Keratinocyte (primary cell): Measurements from ENCODE around the gene SLC46A3. TPM values are rescaled to one million over a fixed set of nuclear protein-coding genes. Genes with fewer than 3 reads are reported as not detected.

Source experiments
- DNase-seq: peaks from one replicate; pipeline ENCODE4 v3.0.0-alpha.2; 2011; ENCODE audit warnings: low read depth, missing footprints, low spot score
- FAIRE-seq: peaks from 2 replicates; lab custom pipeline; 2011; peaks lifted over from hg19 to GRCh38; lab: Jason Lieb, UNC
- H2AFZ ChIP-seq: 2 replicates; pipeline ENCODE4 v1.6.0; 2012; ENCODE audit warnings: low read length, control low read depth, inconsistent platforms; ENCODE audit not compliant: control insufficient read depth
- H3K27ac ChIP-seq: 2 replicates; pipeline ENCODE4 v1.5.1; 2011; ENCODE audit warnings: low read length; ENCODE audit not compliant: control insufficient read depth, insufficient read depth
- H3K27me3 ChIP-seq: 3 replicates; pipeline ENCODE4 v1.6.0; 2011; ENCODE audit warnings: low read length; ENCODE audit not compliant: control insufficient read depth, insufficient read depth; ENCODE audit errors: extremely low read depth
- H3K36me3 ChIP-seq, 2 experiments: 2 replicates in 1 of 2; 3 replicates in 1 of 2; pipeline ENCODE4 v1.5.1; 2011; ENCODE audit warnings: low read length in 2 of 2, mild to moderate bottlenecking in 1 of 2; ENCODE audit not compliant: control insufficient read depth in 2 of 2, insufficient read depth in 2 of 2; ENCODE audit errors: extremely low read depth in 1 of 2
- H3K4me1 ChIP-seq: 3 replicates; pipeline ENCODE4 v1.5.1; 2011; ENCODE audit warnings: low read length; ENCODE audit not compliant: control insufficient read depth, insufficient read depth; ENCODE audit errors: extremely low read depth
- H3K4me2 ChIP-seq: 3 replicates; pipeline ENCODE4 v1.6.0; 2011; ENCODE audit warnings: low read depth, low read length; ENCODE audit not compliant: control insufficient read depth, insufficient read depth; ENCODE audit errors: extremely low read depth
- H3K4me3 ChIP-seq, 3 experiments: fragments of 200-600 bp in 1 of 3; sonication (generic) in 1 of 3; 2 replicates in 2 of 3; 3 replicates in 1 of 3; pipeline ENCODE4 v1.5.1; 2011 to 2016; ENCODE audit warnings: low read length in 3 of 3, mild to moderate bottlenecking in 3 of 3, control low read depth in 2 of 3, inconsistent platforms in 1 of 3, low read depth in 1 of 3, mixed read lengths in 1 of 3, mixed run types in 1 of 3, moderate library complexity in 1 of 3; ENCODE audit not compliant: control insufficient read depth in 2 of 3, insufficient read depth in 2 of 3; ENCODE audit errors: extremely low read depth in 1 of 3
- H3K79me2 ChIP-seq: 2 replicates; pipeline ENCODE4 v1.6.0; 2012; ENCODE audit warnings: low read length; ENCODE audit not compliant: control insufficient read depth, insufficient read depth
- H3K9ac ChIP-seq: 3 replicates; pipeline ENCODE4 v1.6.0; 2011; ENCODE audit warnings: low read length; ENCODE audit not compliant: control insufficient read depth, insufficient read depth; ENCODE audit errors: extremely low read depth
- H3K9me1 ChIP-seq: 3 replicates; pipeline ENCODE4 v1.6.0; 2011; ENCODE audit warnings: low read length; ENCODE audit not compliant: control insufficient read depth, insufficient read depth; ENCODE audit errors: extremely low read depth
- H3K9me3 ChIP-seq: 2 replicates; pipeline ENCODE4 v1.5.1; 2012; ENCODE audit warnings: low read depth, low read length; ENCODE audit not compliant: control insufficient read depth
- H4K20me1 ChIP-seq: 3 replicates; pipeline ENCODE4 v1.6.0; 2011; ENCODE audit warnings: low read length; ENCODE audit not compliant: control insufficient read depth, insufficient read depth; ENCODE audit errors: extremely low read depth
- CTCF ChIP-seq, 3 experiments: IDR thresholded peaks in 1 of 3; conservative IDR thresholded peaks in 1 of 3; optimal IDR thresholded peaks in 1 of 3; 2 replicates in 2 of 3; 3 replicates in 1 of 3; pipeline versions ENCODE3 to v1.5.1; 2011; ENCODE audit warnings: low read length in 3 of 3, mild to moderate bottlenecking in 3 of 3, moderate library complexity in 2 of 3, control low read depth in 1 of 3, inconsistent platforms in 1 of 3; ENCODE audit not compliant: insufficient read depth in 2 of 3; ENCODE audit errors: extremely low read depth in 1 of 3
- EZH2 ChIP-seq: IDR thresholded peaks from one replicate; pipeline ENCODE4 v1.6.1; 2012; ENCODE audit warnings: inconsistent platforms, mild to moderate bottlenecking, low read length, moderate library complexity
- dilution Hi-C: fragments of 300-500 bp; cut with MboI; formaldehyde crosslinking; loops from one replicate; pipeline ENCODE4 v1.7.0; 2020; ENCODE audit warnings: low sequenced_read_pairs; ENCODE audit not compliant: extremely low pct_ligation_motif_present
- polyA plus RNA-seq, 5 experiments: library from polyadenylated mRNA; depleted of rRNA in 3 of 5; stranded (reverse) in 3 of 5; stranded (forward) in 1 of 5; unstranded in 1 of 5; fragments of >200 nt; gene quantifications; 1 replicate in 1 of 5; 2 replicates in 3 of 5; 3 replicates in 1 of 5; pipeline versions ENCODE4 v1.2.1 to v1.2.3, GENCODE V29; 2011 to 2012; ENCODE audit warnings: missing spikeins in 2 of 5, low read depth in 1 of 5, low replicate concordance in 1 of 5

Gene SLC46A3
- polyA plus RNA-seq, 1 donor (not counting 4 experiments of a cell fraction or from before 2014, with no cell fraction given) = 14.1 TPM

GRCh38 chr13:28714651-28715050 lies 4.1 kb downstream of the SLC46A3 start:
- Histone ChIP-seq H4K20me1 (no peaks in the 10 kb centered on the region), H3K79me2 (no peaks in the 10 kb centered on the region), H3K36me3 (peaks cover 4 to 10% of the 10 kb centered on the region in 2 experiments), H3K27ac (no peak overlapping the region), H2AFZ (no peak overlapping the region), H3K4me1 (peaks cover 30% of the 10 kb centered on the region), H3K4me2 (no peak overlapping the region), H3K27me3 (no peaks in the 10 kb centered on the region), H3K4me3 (no peak overlapping the region), H3K9me1 (no peaks in the 10 kb centered on the region), H3K9me3 (no peaks in the 10 kb centered on the region), H3K9ac (no peak overlapping the region)
- dilution Hi-C loops = no loop called here
- TF ChIP-seq EZH2 (no peak), CTCF (optimal IDR thresholded peaks at IDR 0.05 in 1 of 3, IDR thresholded peaks at IDR 0.05 in 1 of 3, conservative IDR thresholded peaks at IDR 0.05 in 1 of 3; ENCODE audit: extremely low read depth in 1 of 3, insufficient read depth in 2 of 3, low read length in 3 of 3) (no peak)
- FAIRE-seq (no peak), DNase-seq (no peak)

GRCh38 chr13:28710161-28710560 lies 8.6 kb downstream of the SLC46A3 start:
- H3K27me3 ChIP-seq = no peaks in the 10 kb centered on the region
- H3K4me1 ChIP-seq = peaks cover 3% of the 10 kb centered on the region
- DNase-seq = no peak
- no peak for FAIRE-seq
- no peaks in the 10 kb centered on the region for H3K9me3 ChIP-seq
- no peak overlapping the region for H3K4me2 ChIP-seq
- H2AFZ ChIP-seq = no peak overlapping the region
- dilution Hi-C loops = no loop called here
- no peaks in the 10 kb centered on the region for H3K9me1 ChIP-seq
- no peaks in the 10 kb centered on the region for H4K20me1 ChIP-seq
- TF ChIP-seq CTCF (optimal IDR thresholded peaks at IDR 0.05 in 1 of 3, IDR thresholded peaks at IDR 0.05 in 1 of 3, conservative IDR thresholded peaks at IDR 0.05 in 1 of 3; ENCODE audit: extremely low read depth in 1 of 3, insufficient read depth in 2 of 3, low read length in 3 of 3) = no peak
- no peak for TF ChIP-seq EZH2
- no peak overlapping the region for H3K27ac ChIP-seq
- H3K79me2 ChIP-seq = no peaks in the 10 kb centered on the region
- no peak overlapping the region for H3K4me3 ChIP-seq
- peaks cover 4 to 10% of the 10 kb centered on the region in 2 experiments for H3K36me3 ChIP-seq
- H3K9ac ChIP-seq = no peak overlapping the region
